ENCODE results near the gene IL16. TPM values are rescaled to one million over a fixed set of nuclear protein-coding genes. Genes with fewer than 3 reads are reported as not detected.

The IL16 gene
- total RNA-seq, 2 experiments from 2014 or later: 76.0 to 81.3 TPM

GRCh38 chr15:81263477-81263876, 66.8 kb downstream of the IL16 start:
- no peaks in the 10 kb centered on the region for H3K36me3 ChIP-seq (ENCODE audit: insufficient read depth, low read length)
- BruUV-seq (replicated peaks): no TSS peak
- no peak for DNase-seq (ENCODE audit: low spot score)
- no peaks in the 10 kb centered on the region for H4K20me1 ChIP-seq (ENCODE audit: insufficient read depth, low read length)
- intact Hi-C loops (cut with micrococcal nuclease; ENCODE audit: unreplicated experiment): no loop called here
- H2AFZ ChIP-seq (ENCODE audit: low read length): no peak overlapping the region
- ChIA-PET CTCF (ENCODE audit: unreplicated experiment) (no interaction called here), POLR2A (interaction anchor here (0.7 to 0.9 kb wide), 3 partner anchors 10 to 280 kb away, joined by 3 to 4 read pairs (median 3); no protein-coding TSS in a partner anchor)
- no peaks in the 10 kb centered on the region for H3K9me2 ChIP-seq (ENCODE audit: insufficient read depth, low read length)
- no peak overlapping the region for H3K4me2 ChIP-seq (ENCODE audit: low read length)
- H3K27ac ChIP-seq (ENCODE audit: low read depth, low read length, poor library complexity, severe bottlenecking): no peak overlapping the region
- no peaks in the 10 kb centered on the region for H3K79me2 ChIP-seq (ENCODE audit: insufficient read depth, low read depth, low read length)
- H3K4me3 ChIP-seq (ENCODE audit: low read depth, low read length, poor library complexity, severe bottlenecking): no peak overlapping the region
- peaks cover 21% of the 10 kb centered on the region for H3K4me1 ChIP-seq (ENCODE audit: insufficient read depth, low read length, poor library complexity, severe bottlenecking)
- no peak for TF ChIP-seq EZH2phosphoT487 (IDR thresholded peaks at IDR 0.05; ENCODE audit: borderline replicate concordance, low read depth, low read length)
- TF ChIP-seq CTCF (conservative IDR thresholded peaks at IDR 0.05; ENCODE audit: low read length): no peak
- H3K9me3 ChIP-seq (ENCODE audit: low read length): no peaks in the 10 kb centered on the region

GRCh38 chr15:81264072-81264857, 67.6 kb downstream of the IL16 start:
- Histone ChIP-seq H2AFZ (ENCODE audit: low read length) (peak overlapping the region; percentile 13; the same call in 1 of the 2 replicates), H3K27ac (ENCODE audit: low read depth, low read length, poor library complexity, severe bottlenecking) (no peak overlapping the region), H3K9me3 (ENCODE audit: low read length) (no peaks in the 10 kb centered on the region), H3K4me3 (ENCODE audit: low read depth, low read length, poor library complexity, severe bottlenecking) (no peak overlapping the region), H3K9me2 (ENCODE audit: insufficient read depth, low read length) (no peaks in the 10 kb centered on the region), H3K79me2 (ENCODE audit: insufficient read depth, low read depth, low read length) (no peaks in the 10 kb centered on the region), H4K20me1 (ENCODE audit: insufficient read depth, low read length) (no peaks in the 10 kb centered on the region), H3K4me2 (ENCODE audit: low read length) (no peak overlapping the region), H3K4me1 (ENCODE audit: insufficient read depth, low read length, poor library complexity, severe bottlenecking) (peaks cover 21% of the 10 kb centered on the region), H3K36me3 (ENCODE audit: insufficient read depth, low read length) (no peaks in the 10 kb centered on the region)
- CTCF ChIA-PET (ENCODE audit: unreplicated experiment): no interaction called here
- TF ChIP-seq CTCF (conservative IDR thresholded peaks at IDR 0.05; ENCODE audit: low read length) (no peak), EZH2phosphoT487 (IDR thresholded peaks at IDR 0.05; ENCODE audit: borderline replicate concordance, low read depth, low read length) (no peak)
- POLR2A ChIA-PET: no interaction called here
- intact Hi-C loops (cut with micrococcal nuclease; ENCODE audit: unreplicated experiment): no loop called here
- no peak for DNase-seq (ENCODE audit: low spot score)
- BruUV-seq (replicated peaks): no TSS peak

Data from OCI-LY7 (cell line).